GM19455 (cell line): ENCODE data around the gene SNRNP40.
"Not testable (repeated sequence)": the region's sequence is repeated elsewhere in the genome, so short reads cannot be mapped to it uniquely, and the experiment has no call there.

ENCODE experiments used
- ATAC-seq: cut with Tn5 transposase; IDR thresholded peaks from one replicate; pipeline ENCODE4 v1.9.1; 2021; ENCODE audit not compliant: unreplicated experiment

SNRNP40 gene

DNA sequence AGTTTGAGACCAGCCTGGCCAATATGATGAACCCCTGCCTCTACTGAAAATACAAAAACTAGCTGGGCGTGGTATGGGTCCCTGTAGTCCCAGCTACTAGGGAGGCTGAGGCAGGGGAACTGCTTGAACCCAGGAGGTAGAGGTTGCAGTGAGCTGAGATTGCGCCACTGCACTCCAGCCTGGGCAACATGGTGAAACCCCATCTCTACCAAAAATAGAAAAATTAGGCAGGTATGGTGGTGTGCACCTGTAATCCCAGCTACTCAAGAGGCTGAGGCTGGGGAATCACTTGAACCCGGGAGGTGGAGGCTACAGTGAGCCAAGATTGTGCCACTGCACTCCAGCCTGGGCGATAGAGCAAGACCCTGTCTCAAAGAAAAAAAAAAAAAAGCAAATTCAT, 8.8 kb downstream of the SNRNP40 start:
- ATAC-seq: not testable (repeated sequence)

DNA sequence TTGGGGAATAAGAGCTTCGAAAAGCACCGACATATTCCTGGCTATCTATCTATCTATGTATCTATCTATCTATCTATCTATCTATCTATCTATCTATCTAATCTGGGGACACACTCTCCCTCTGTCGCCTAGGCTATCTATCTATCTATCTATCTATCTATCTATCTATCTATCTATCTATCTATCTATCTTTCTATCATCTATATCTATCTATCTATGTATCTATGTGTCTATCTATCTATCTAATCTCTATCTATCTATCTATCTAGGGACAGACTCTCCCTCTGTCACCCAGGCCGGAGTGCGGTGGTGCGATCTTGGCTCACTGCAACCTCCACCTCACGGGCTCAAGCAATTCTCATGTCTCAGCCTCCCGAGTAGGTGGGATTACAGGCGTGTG, 14.2 kb downstream of the SNRNP40 start:
- not testable (repeated sequence) for ATAC-seq

DNA sequence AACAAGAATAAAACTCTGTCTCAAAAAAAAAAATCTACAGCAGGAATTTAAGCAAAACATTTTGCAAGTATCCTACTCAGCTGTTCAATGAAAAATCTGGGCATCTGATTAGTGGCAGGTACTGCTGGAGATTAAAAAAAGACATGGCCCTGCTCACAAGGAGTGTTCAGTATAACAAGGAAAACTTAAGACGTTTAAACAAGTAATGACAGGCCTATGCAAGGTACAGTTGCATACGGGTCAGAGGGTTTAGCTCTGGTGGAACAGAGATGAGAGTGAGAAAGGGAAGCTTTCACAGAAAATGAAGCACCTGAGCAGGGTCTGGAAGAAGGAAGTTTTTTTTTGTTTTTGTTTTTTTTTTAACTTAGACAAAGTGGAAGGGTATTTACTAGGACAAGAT, 23.0 kb downstream of the SNRNP40 start:
- ATAC-seq: no peak

DNA sequence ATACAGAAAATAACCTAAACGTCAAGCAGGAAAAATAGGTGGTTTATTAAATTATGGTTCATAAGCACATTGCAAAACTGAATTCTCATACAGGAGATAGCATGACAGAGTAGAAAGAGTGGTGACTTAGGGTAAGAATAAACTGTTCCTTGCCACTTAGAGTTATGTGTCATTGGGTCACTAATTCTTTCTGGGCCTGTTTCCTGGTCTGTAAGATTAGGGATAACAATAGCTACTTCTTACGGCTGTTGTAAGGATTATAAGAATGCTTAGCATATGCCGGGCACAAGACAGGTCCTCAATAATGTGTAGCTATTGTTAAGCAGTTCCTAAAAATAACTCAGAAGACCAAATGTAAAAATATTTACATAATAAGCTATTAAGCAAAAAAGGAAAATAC, 24.2 kb downstream of the SNRNP40 start:
- ATAC-seq: no peak

DNA sequence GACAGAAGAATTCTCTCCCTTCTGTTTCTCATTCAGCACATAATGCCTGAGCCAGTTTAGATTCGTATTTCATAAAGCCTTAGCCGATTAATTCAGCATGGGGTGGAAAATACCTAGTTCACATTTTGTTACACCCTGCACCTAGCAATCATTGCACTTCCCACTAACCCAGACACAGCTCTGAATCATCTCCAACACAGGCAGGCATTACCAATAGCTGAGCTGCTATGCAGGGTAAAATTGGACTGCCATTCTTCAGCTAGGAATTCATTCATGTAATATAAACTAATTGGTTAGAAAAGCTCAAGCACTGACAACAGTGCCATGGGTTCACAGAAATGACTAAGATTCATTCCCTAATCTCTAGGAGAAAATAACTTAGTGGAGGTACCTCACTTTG, 30.0 kb downstream of the SNRNP40 start:
- ATAC-seq: no peak

DNA sequence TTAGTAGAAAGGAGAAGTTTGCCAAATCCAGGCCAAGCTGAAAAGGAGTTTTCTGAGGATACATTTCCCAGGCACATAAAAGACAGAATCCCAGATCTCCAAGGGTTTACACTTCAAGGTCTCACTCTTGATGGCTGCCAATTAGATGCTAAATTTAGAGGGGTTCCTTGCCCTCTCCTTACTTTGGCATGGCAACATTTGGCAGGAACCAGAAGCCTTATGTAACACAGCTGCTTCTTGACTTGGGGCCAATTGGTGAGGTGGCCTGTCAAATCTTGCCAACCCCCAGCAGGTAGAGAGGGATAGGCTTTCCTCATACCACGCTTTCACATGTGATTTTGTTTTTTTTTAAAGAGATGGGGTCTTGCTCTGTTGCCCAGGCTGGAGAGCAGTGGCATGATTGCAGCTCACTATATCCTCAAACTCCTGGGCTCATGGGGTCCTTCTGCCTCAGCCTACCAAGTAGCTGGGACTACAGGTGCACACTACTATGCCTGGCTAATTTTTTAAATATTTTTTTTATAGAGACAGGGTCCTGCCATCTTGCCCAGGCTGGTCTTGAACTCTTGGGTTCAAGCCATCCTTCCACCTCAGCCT, 31.7 kb downstream of the SNRNP40 start:
- ATAC-seq: no peak

DNA sequence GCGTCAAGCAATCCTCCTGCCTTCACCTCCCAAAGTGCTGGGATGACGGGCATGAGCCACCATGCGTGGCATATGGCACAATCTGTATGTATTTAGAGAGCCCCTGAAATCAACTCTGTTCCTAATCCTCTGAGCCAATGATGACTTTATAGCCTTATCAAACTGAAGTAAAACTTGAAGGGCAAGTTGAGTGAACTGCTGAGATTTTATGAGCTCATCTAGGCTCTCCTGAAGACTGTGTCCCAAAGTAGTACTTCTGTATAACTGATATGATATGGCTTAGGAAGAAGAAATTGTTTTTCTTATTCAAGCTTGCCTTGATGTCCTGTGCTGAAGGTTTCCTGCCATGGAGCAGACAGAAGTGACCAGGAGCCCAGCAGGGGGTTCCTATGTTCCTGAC, 33.2 kb downstream of the SNRNP40 start:
- ATAC-seq: no peak

DNA sequence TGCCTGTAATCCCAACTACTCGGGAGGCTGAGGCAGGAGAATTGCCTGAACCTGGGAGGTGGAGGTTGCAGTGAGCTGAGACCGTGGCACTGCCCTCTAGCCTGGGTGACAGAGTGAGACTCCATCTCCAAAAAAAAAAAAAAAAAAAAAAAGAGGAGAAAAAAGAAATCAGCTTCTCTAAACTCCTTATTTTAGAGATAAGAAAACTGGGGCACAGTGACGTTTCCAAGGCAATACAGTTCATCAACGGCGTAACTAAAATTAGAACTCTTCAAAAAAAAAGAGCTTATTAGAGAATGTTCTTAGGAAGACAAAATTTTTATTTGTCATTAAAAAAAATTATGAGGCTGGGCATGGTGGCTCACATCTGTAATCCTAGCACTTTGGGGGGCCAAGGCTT, 34.2 kb downstream of the SNRNP40 start:
- ATAC-seq: not testable (repeated sequence)

DNA sequence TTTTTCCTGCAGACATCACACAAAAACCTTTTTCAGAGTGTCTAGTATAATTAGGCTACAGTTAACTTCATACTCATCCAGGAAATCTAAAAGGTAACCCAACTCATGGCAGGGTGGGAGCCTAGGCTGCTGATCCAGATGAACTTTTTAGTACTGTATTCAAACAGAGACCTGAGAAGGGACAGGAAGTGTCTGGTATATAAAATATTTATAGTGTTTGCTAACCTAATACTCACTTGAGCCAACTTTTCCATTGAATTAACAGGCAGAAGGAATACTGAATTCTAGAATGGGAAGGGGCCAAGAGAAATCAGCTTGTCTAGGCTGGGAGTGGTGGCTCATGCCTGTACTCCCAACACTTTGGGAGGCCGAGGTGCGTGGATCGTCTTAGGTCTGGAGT, 34.7 kb downstream of the SNRNP40 start:
- no peak for ATAC-seq

DNA sequence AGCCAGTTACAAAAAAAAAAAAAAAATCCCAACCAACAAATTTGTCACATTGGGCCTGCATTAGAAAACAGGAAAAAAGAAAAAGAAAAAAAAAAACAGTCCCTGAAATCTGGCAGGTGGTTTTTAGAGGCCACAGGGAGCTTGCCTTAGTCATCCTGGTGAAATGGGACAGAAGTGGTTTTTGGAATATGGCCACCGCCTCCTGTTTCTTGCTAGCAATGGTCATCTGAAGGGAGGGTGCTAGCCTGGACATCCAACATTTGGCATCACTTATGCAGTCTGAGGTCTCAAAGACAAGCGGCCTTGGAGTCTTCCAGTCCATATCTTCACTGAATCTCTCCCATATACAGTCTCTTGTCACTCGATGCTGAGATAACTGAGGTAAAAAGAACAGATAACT, 36.8 kb downstream of the SNRNP40 start:
- ATAC-seq: no peak

DNA sequence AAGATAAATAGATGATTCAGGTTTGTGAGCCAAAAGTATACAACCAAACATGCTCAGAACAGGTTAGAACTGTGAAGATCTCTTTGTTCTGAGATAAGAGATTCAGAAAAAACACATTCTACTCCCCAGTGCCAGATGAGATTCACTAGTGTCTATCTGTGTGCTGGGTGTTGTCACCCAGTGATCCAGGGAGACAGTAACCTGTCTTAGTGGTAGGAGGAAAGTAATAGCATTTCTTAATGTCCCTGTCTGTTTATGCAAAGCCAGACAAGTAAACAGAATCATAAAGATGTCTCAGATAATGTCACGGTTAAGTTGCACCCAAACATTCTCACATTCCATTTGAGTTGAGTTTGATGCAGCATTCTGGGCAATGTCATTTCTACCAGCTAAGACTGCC, 38.0 kb downstream of the SNRNP40 start:
- ATAC-seq: no peak

DNA sequence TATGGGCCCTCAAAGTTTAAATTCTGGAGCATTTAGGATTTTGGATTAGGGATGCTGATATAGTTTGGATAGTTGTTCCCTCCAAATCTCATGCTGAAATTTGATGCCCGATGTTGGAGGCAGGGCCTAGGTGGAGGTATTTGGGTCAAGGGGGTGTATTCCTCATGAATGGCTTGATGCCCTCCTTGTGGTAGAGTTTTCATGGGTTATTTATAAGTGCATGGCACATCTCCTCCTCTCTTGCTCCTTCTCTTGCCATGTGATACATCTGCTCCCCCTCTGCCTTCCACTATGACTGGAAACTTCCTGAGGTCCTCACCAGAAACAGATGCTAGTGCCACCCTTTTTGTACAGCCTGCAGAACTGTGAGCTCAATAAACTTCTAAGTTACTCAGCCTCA, 39.4 kb downstream of the SNRNP40 start:
- ATAC-seq: no peak

DNA sequence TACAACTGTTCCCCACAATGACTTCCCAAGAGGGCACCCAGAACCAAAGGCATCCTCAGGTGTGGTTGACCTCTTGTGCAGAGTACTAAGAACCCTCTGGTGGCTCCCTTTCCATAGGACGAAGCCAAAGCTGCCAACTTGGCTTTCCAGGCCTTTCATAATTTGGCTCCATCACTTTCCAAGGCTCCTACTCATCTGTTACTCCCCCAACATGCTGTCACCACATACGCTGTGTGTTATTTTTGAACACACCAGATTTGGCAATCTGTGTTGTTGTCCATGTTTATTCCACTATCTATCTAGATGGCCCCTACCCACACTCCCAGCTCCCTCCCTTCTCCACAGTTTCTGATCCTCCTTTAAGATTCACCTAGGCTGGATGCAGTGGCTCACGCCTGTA, 46.7 kb downstream of the SNRNP40 start:
- ATAC-seq: no peak

DNA sequence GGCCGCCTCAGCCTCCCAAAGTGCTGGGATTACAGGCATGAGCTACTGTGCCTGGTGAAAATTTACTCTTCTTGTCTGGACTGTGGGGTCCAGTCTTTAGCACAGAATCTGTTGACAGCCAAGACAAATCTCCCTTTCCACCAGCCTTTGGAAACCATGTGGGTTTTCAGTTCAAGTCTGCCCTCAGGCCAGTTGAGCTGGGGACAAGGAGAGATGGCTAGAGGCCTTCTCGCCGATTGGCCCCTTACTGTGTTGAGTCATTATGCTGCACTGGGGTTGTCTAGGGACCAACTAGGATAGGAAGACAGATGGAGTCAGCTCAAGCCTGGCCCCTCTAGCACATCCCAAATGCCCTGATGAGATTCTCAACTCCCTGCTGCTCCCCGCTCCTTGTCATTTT, 48.3 kb downstream of the SNRNP40 start:
- ATAC-seq: no peak

DNA sequence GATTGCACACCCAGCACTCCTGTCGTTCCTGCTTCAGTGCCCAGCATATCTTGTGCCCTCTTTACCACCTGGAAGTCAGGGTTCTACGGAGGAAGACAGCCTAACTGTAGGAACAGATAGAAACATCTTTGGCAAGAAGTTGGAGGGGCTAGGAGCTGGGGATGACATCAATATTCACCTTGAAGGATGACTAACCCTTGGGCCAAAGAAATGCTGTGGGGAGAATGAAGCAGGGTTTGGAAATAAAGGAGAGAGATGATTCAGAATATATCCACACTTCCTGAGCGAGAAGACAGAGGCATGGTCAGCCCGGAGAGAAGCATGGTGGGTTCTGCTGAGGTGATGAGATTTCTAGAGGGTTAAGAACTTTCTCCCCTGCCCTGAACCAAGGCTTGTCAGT, 52.3 kb downstream of the SNRNP40 start:
- no peak for ATAC-seq

DNA sequence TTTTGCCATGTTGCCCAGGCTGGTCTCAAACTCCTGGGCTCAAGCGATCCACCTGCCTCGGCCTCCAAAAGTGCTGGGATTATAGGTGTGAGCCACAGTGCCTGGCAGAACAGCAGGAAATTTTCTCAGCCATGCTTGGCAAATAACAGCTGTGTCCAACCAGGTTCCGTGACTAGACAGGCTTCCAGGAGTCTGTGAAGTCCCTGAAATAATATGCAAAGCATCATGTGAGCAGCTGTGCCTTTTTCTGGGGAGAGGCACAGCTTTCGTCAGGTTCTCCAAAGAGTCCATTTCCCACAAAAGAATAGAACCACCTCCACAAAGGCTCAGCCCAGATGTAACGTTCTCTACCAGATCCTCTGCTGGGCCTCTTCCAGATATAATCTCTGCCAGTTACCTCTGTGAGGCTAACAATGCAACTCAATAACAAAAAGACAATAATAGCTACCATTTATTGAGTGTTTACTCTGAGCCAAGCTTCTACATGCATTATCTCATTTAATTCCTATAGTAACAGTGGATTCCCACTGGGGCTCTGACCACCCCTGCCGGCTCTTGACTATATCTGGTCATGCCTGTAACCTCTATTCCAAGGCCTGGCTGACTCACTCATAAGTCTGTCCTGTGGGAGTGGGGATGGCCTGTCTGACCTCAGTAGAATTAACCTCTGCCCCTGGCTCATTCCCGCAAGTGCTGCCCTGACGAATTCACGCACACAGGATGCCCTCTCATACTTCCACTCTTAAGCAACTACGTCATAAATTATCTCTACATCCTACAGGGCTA, 52.9 kb downstream of the SNRNP40 start:
- no peak for ATAC-seq

DNA sequence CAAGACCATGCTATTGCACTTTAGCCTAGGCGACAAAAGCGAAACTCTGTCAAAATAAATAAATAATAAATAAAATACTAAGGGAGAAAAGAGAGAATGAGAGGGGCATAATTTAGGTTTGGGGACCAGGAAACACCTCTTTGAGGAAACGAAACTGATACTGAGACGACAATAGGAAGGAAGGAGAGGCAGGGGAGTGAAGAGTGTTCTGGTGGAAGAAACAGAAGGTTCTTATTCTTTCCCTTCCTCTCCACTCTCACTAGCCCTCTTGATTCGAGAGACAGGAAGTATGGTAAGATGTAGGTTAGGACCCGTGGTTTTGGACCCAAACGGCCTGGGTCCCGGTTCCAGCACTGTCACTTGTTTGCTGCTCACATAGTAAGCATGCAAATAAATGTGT, 55.3 kb downstream of the SNRNP40 start:
- no peak for ATAC-seq

DNA sequence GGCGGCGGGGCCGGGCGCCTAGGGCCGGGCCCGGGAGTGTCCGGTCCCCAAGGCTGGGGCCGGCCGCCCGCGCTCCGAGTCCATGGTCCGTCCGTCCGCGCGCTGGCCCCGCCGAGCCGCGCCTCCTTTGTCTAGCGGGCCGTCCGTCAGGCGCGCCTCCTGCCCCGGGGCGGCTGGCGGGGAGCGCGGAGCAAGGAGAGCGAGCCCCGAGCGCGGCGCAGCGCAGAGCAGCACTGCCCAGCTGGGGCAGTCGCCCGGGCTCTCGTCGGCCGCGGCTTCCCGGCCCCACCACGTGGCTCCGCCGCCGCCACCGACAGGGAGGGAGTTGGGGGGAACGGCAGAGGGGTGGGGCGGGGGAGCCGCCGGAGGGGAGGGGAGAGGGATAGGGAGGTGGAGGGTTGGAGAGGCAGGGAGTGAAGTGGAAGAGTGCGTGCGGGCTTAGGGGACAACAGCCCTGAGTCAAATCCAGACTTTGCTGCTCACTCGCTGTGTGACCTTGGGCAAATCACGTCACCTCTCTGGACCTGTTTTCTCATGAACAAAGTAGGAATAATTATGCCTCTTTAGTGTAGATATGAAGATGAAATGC, 56.8 kb downstream of the SNRNP40 start, which contains the start of gene NKAIN1:
NKAIN1 (minus strand) TSS at position 235 of the 589 bp plus-strand sequence. CDS start 340 bp downstream, outside the sequence.
- no peak for ATAC-seq

DNA sequence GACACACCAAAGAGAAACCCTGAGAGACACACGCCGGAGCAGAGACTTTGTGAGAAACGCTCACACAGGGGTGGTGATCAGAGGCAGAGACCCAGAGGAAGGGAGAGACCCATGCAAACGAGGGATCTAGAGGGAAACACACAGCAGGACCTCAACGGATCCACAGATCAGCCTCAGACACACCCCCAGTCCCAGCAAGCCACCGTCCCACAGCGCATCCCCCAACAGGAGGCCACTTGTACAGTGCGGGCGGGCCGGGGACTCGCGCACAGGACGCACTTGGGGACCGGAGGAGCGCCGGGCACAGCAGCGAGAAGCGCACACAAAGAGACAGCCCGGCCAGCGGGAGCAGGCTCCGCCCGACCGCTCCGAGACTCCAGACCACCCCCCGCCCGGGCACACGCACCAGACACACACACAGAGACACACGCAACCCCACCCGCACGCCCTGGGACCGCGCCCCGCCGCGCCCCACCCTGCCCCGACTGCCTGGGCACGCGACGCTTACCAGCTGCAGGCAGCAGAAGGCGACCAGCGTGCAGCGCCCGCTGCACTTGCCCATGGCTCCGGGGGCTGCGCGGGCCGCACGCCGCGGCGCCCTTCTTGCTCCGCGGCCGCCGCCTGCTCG, 57.5 kb downstream of the SNRNP40 start:
- no peak for ATAC-seq

DNA sequence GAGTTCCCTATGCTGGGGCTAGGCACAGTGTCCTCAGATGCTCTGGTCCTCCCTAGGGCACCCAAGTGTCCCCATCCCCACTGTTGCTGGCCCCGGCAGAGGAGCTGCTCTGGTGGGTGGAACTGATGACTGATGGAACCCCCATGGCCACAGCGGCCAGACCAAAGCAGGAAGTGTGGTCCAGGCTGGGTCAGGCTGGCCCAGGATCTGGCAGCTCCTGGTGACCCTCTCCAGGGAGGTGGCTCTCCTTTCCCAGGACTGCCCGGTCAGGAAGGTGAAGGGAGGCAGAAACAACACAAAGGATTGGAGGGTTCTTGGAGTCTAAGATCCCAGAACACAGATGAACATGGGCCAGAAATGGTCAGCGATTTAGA, 58.0 kb downstream of the SNRNP40 start:
- ATAC-seq: no peak

DNA sequence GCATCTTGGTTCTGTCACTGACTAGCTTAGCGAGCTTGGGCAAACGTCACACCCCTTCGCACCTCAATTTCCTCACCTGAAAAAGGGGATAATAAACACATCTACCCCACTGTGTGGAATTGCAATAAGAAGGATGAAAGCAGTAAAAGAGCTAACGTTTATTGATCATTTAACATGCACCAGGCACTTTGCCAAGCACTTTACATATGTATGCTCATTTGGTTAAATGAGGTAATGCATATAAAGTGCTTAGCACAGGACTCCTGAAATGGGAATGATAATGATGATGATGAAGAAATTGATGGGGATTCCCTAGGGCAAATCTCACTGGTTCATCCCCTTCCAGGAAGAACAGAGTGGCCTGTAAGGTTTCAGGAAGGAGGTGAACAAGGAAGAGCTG, 61.7 kb downstream of the SNRNP40 start:
- no peak for ATAC-seq

DNA sequence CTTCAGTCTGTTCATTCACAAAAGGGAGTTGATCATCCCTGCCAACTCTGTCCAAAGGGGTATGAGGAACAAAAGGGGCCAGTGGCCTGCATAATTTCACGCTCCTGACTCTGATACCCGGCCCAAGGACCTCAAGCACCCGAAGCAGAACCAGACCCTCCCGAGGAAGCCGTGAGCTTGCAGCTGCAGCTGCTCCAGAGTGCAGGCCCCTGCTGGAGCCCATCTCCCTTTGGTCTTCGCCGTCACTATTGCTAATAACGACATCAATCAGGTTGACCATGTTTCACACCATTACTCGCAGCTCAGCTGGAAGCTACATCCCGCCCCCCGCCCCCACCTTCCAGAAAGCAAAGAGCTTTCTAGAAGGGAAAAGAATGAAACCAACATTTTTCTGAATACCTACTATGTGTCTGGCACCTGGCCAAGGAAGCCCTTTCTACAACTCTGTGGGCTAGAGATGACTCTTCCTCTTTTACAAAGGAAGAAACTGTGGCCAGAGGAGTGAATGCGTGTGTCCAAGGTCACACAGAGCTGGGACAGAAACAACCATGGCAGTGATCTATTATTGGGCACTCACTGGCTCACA, 62.4 kb downstream of the SNRNP40 start:
- ATAC-seq: no peak
